Measurements from ENCODE around the gene GPBP1L1.

GRCh38 chr1:45669859-45670655 lies 16.3 kb downstream of the GPBP1L1 start:
- TF ChIP-seq POLR2AphosphoS5 (IDR thresholded peaks at IDR 0.05): no peak
- no peak for TF ChIP-seq CTCF (IDR thresholded peaks at IDR 0.05)
- TF ChIP-seq EP300 (IDR thresholded peaks at IDR 0.05): no peak
- TF ChIP-seq POLR2A (IDR thresholded peaks at IDR 0.05): no peak
